Loucy (cell line): Measurements from ENCODE around the gene EXD2.
"Not testable (repeated sequence)": the region's sequence is repeated elsewhere in the genome, so short reads cannot be mapped to it uniquely, and the experiment has no call there.

Experiments used
- H2AFZ ChIP-seq: fragments of 200-600 bp; sonication (generic); 2 replicates; pipeline ENCODE4 v1.6.0; 2016; ENCODE audit warnings: antibody characterized with exemption, mild to moderate bottlenecking, low read length, moderate library complexity
- H3F3A ChIP-seq: fragments of 200-600 bp; 2 replicates; pipeline ENCODE4 v1.6.0; 2016; ENCODE audit warnings: antibody characterized with exemption, low read depth, mild to moderate bottlenecking
- H3K27me3 ChIP-seq: fragments of 200-600 bp; sonication (generic); 2 replicates; pipeline ENCODE4 v1.6.1; 2014; ENCODE audit warnings: low read length, mild to moderate bottlenecking; ENCODE audit not compliant: insufficient read depth, poor library complexity, severe bottlenecking
- H3K36me3 ChIP-seq: fragments of 200-600 bp; sonication (generic); 2 replicates; pipeline ENCODE4 v1.6.1; 2016; ENCODE audit warnings: low read length; ENCODE audit not compliant: insufficient read depth
- H3K4me1 ChIP-seq: fragments of 200-600 bp; sonication (generic); 2 replicates; pipeline ENCODE4 v1.5.1; 2014; ENCODE audit warnings: low read length, mild to moderate bottlenecking; ENCODE audit not compliant: insufficient read depth, poor library complexity, severe bottlenecking
- H3K4me2 ChIP-seq: fragments of 200-600 bp; sonication (generic); 2 replicates; pipeline ENCODE4 v1.6.0; 2014; ENCODE audit warnings: antibody characterized with exemption, low read length, low read depth, mild to moderate bottlenecking; ENCODE audit not compliant: poor library complexity, severe bottlenecking
- H3K4me3 ChIP-seq: fragments of 200-600 bp; sonication (generic); 2 replicates; pipeline ENCODE4 v1.5.1; 2014; ENCODE audit warnings: low read length, mild to moderate bottlenecking, mixed read lengths; ENCODE audit not compliant: poor library complexity, severe bottlenecking
- H3K79me2 ChIP-seq: fragments of 200-600 bp; sonication (generic); 2 replicates; pipeline ENCODE4 v1.6.1; 2014; ENCODE audit warnings: low read length; ENCODE audit not compliant: insufficient read depth
- H3K9ac ChIP-seq: fragments of 200-600 bp; sonication (generic); 2 replicates; pipeline ENCODE4 v1.6.0; 2014; ENCODE audit warnings: mild to moderate bottlenecking, low read depth, low read length, moderate library complexity; ENCODE audit not compliant: poor library complexity, severe bottlenecking
- H3K9me2 ChIP-seq: fragments of 200-600 bp; sonication (generic); replicated peaks from 2 replicates; pipeline ENCODE4 v1.6.1; 2016; ENCODE audit warnings: low read depth, low read length, mixed read lengths
- H3K9me3 ChIP-seq: fragments of 200-600 bp; sonication (generic); 2 replicates; pipeline ENCODE4 v1.6.1; 2014; ENCODE audit warnings: mild to moderate bottlenecking, antibody characterized with exemption, low read length, low read depth; ENCODE audit not compliant: insufficient read depth
- H4K20me1 ChIP-seq: fragments of 200-600 bp; sonication (generic); 2 replicates; pipeline ENCODE4 v1.6.0; 2014; ENCODE audit warnings: antibody characterized with exemption, low read length, mild to moderate bottlenecking; ENCODE audit not compliant: insufficient read depth, poor library complexity, severe bottlenecking
- CTCF ChIP-seq: fragments of 200-600 bp; sonication (generic); conservative IDR thresholded peaks from 2 replicates; pipeline ENCODE4 v1.5.1; 2014; ENCODE audit warnings: mild to moderate bottlenecking, antibody characterized with exemption, low read length
- EZH2phosphoT487 ChIP-seq: fragments of 200-600 bp; IDR thresholded peaks from 2 replicates; pipeline ENCODE4 v1.6.1; 2018; ENCODE audit warnings: antibody characterized with exemption, mild to moderate bottlenecking, moderate library complexity, borderline replicate concordance

Gene EXD2

GRCh38 chr14:69289811-69290520 is 98.7 kb downstream of the EXD2 start:
- H3K9me3 ChIP-seq = no peaks in the 10 kb centered on the region
- no peak overlapping the region for H3K4me2 ChIP-seq
- H3K79me2 ChIP-seq = no peaks in the 10 kb centered on the region
- no peaks in the 10 kb centered on the region for H3K4me1 ChIP-seq
- no peak overlapping the region for H3K4me3 ChIP-seq
- H3K27me3 ChIP-seq = no peaks in the 10 kb centered on the region
- no peak overlapping the region for H3K9ac ChIP-seq
- TF ChIP-seq CTCF (no peak), EZH2phosphoT487 (no peak)
- no peak overlapping the region for H2AFZ ChIP-seq
- no peaks in the 10 kb centered on the region for H3F3A ChIP-seq
- H3K36me3 ChIP-seq = no peaks in the 10 kb centered on the region
- no peaks in the 10 kb centered on the region for H3K9me2 ChIP-seq
- no peaks in the 10 kb centered on the region for H4K20me1 ChIP-seq

- H3K4me1 ChIP-seq, H3K79me2 ChIP-seq, H3K4me2 ChIP-seq, H3F3A ChIP-seq, H3K9me3 ChIP-seq, H4K20me1 ChIP-seq, H3K4me3 ChIP-seq, H3K9me2 ChIP-seq, H3K9ac ChIP-seq, H3K36me3 ChIP-seq, H2AFZ ChIP-seq, H3K27me3 ChIP-seq: not testable (repeated sequence)
These were observed 99.6 kb downstream of the EXD2 start for GRCh38 chr14:69290881-69291280.

GRCh38 chr14:69291396-69291795 is 100.1 kb downstream of the EXD2 start:
- no peak for TF ChIP-seq CTCF
- no peak for TF ChIP-seq EZH2phosphoT487
- H3K9me3 ChIP-seq = no peaks in the 10 kb centered on the region

More at GRCh38 chr14:69291396-69291795, 100.1 kb downstream of the EXD2 start:
- H2AFZ ChIP-seq = no peak overlapping the region
- no peak overlapping the region for H3K4me3 ChIP-seq
- H3F3A ChIP-seq = no peaks in the 10 kb centered on the region
- no peak overlapping the region for H3K9ac ChIP-seq
- H3K4me1 ChIP-seq = no peaks in the 10 kb centered on the region
- H3K79me2 ChIP-seq = no peaks in the 10 kb centered on the region
- no peak overlapping the region for H3K4me2 ChIP-seq
- H3K27me3 ChIP-seq = no peaks in the 10 kb centered on the region
- H4K20me1 ChIP-seq = no peaks in the 10 kb centered on the region
- H3K36me3 ChIP-seq = no peaks in the 10 kb centered on the region
- H3K9me2 ChIP-seq = no peaks in the 10 kb centered on the region
